IMR-90 (cell line): ENCODE measurements around the gene ANKRD45. TPM values are rescaled to one million over a fixed set of nuclear protein-coding genes. Genes with fewer than 3 reads are reported as not detected.

Source experiments
- ATAC-seq: fragments of 200-7000 bp; cut with Tn5 transposase; 2 replicates; pipeline ENCODE4 v1.9.1; 2020; ENCODE audit warnings: low read depth, mild to moderate bottlenecking, moderate library complexity
- BruUV-seq: library from RNA; stranded (reverse); fragments of 400-500 nt; replicated peaks from 2 replicates; lab custom pipeline; 2021; lab: Mats Ljungman, UMichigan
- CTCF ChIA-PET: fragments of 300-600 bp; formaldehyde crosslinking; extraction: SDS; loops from one replicate; lab custom pipeline; 2021; ENCODE audit warnings: antibody characterized with exemption; lab: Yijun Ruan, JAX
- POLR2A ChIA-PET: fragments of 300-600 bp; sonication (Branson Sonifier 250); formaldehyde crosslinking; loops from one replicate; lab custom pipeline; 2022; ENCODE audit warnings: antibody characterized with exemption; ENCODE audit not compliant: unreplicated experiment; lab: Charles Lee
- DNase-seq: peaks from one replicate; pipeline ENCODE4 v3.0.0; 2013
- H2AFZ ChIP-seq: replicated peaks from 2 replicates; pipeline ENCODE3; 2013; ENCODE audit warnings: low read length, mild to moderate bottlenecking; ENCODE audit not compliant: poor library complexity
- H2AK5ac ChIP-seq: 2 replicates; pipeline ENCODE4 v1.6.1; 2013; ENCODE audit warnings: low read depth, low read length, inconsistent platforms
- H2AK9ac ChIP-seq: replicated peaks from 2 replicates; pipeline ENCODE3; 2013; ENCODE audit warnings: mild to moderate bottlenecking, low read depth, low read length, moderate library complexity; ENCODE audit not compliant: poor library complexity
- H2BK120ac ChIP-seq: 2 replicates; pipeline ENCODE4 v1.6.1; 2013; ENCODE audit warnings: low read depth, low read length, inconsistent platforms
- H2BK15ac ChIP-seq: 3 replicates; pipeline ENCODE4 v1.6.1; 2013; ENCODE audit warnings: low read depth, low read length, inconsistent platforms
- H2BK20ac ChIP-seq: 2 replicates; pipeline ENCODE4 v1.6.1; 2013; ENCODE audit warnings: low read depth, mild to moderate bottlenecking, inconsistent platforms, low read length, moderate library complexity
- H2BK5ac ChIP-seq: 2 replicates; pipeline ENCODE4 v1.6.1; 2013; ENCODE audit warnings: mild to moderate bottlenecking, low read depth, low read length, inconsistent platforms; ENCODE audit not compliant: poor library complexity, severe bottlenecking
- H3K14ac ChIP-seq: replicated peaks from 2 replicates; pipeline ENCODE4 v1.6.1; 2013; ENCODE audit warnings: low read depth, low read length, inconsistent platforms
- H3K18ac ChIP-seq: 2 replicates; pipeline ENCODE4 v1.6.1; 2013; ENCODE audit warnings: low read depth, low read length, control low read depth
- H3K23ac ChIP-seq: 2 replicates; pipeline ENCODE4 v1.6.1; 2013; ENCODE audit warnings: low read depth, low read length, inconsistent platforms
- H3K27ac ChIP-seq: 2 replicates; pipeline ENCODE4 v1.5.1; 2013; ENCODE audit warnings: mild to moderate bottlenecking, control low read depth, low read length; ENCODE audit not compliant: insufficient read depth
- H3K27me3 ChIP-seq: 2 replicates; pipeline ENCODE4 v1.6.1; 2013; ENCODE audit warnings: low read length; ENCODE audit not compliant: control insufficient read depth, insufficient read depth
- H3K36me3 ChIP-seq: 2 replicates; pipeline ENCODE4 v1.6.1; 2013; ENCODE audit warnings: low read length, mixed read lengths; ENCODE audit not compliant: control insufficient read depth, insufficient read depth
- H3K4ac ChIP-seq: 2 replicates; pipeline ENCODE4 v1.6.1; 2013; ENCODE audit warnings: low read depth, low read length, inconsistent platforms
- H3K4me1 ChIP-seq: 2 replicates; pipeline ENCODE4 v1.6.1; 2013; ENCODE audit warnings: low read length, mixed read lengths; ENCODE audit not compliant: control insufficient read depth, insufficient read depth
- H3K4me2 ChIP-seq: 2 replicates; pipeline ENCODE4 v1.6.1; 2013; ENCODE audit warnings: low read depth, mild to moderate bottlenecking, control low read depth, low read length, moderate library complexity
- H3K4me3 ChIP-seq: 2 replicates; pipeline ENCODE4 v1.5.1; 2013; ENCODE audit warnings: low read depth, mild to moderate bottlenecking, control low read depth, low read length, moderate library complexity; ENCODE audit not compliant: insufficient read depth
- H3K56ac ChIP-seq: 2 replicates; pipeline ENCODE4 v1.6.1; 2013; ENCODE audit warnings: low read length, inconsistent platforms; ENCODE audit not compliant: insufficient read depth; ENCODE audit errors: extremely low read depth
- H3K79me1 ChIP-seq, 2 experiments: 2 replicates each; pipeline ENCODE4 v1.6.1; 2013; ENCODE audit warnings: low read length in 2 of 2, inconsistent platforms in 1 of 2, low read depth in 1 of 2
- H3K9ac ChIP-seq: 2 replicates; pipeline ENCODE4 v1.6.1; 2013; ENCODE audit warnings: low read depth, low read length, control low read depth
- H3K9me1 ChIP-seq: 2 replicates; pipeline ENCODE4 v1.6.1; 2013; ENCODE audit warnings: low read length, inconsistent platforms; ENCODE audit not compliant: insufficient read depth
- H3K9me3 ChIP-seq: 2 replicates; pipeline ENCODE4 v1.6.1; 2013; ENCODE audit warnings: low read length; ENCODE audit not compliant: control insufficient read depth, insufficient read depth
- H4K20me1 ChIP-seq: 2 replicates; pipeline ENCODE4 v1.6.1; 2013; ENCODE audit warnings: low read length, inconsistent platforms; ENCODE audit not compliant: insufficient read depth
- H4K5ac ChIP-seq: 2 replicates; pipeline ENCODE4 v1.6.1; 2013; ENCODE audit warnings: mild to moderate bottlenecking, low read depth, low read length, control low read depth
- H4K8ac ChIP-seq, 2 experiments: 2 replicates each; pipeline ENCODE4 v1.6.1; 2013; ENCODE audit warnings: low read depth in 2 of 2, low read length in 2 of 2, control low read depth in 1 of 2, inconsistent platforms in 1 of 2
- H4K91ac ChIP-seq: 2 replicates; pipeline ENCODE4 v1.6.1; 2013; ENCODE audit warnings: low read depth, low read length, inconsistent platforms; ENCODE audit not compliant: insufficient read depth
- CHD1 ChIP-seq: IDR thresholded peaks from 2 replicates; pipeline ENCODE4 v1.6.1; 2012; ENCODE audit warnings: low read depth, low read length, improper control_type of control experiment
- CTCF ChIP-seq: conservative IDR thresholded peaks from 2 replicates; pipeline ENCODE4 v1.5.1; 2012; ENCODE audit warnings: mild to moderate bottlenecking, low read depth, low read length, improper control_type of control experiment
- FOS ChIP-seq: fragments of 150-350 bp; IDR thresholded peaks from 2 replicates; pipeline ENCODE4 v1.6.1; 2016; ENCODE audit warnings: low read depth, low read length
- MAFK ChIP-seq: IDR thresholded peaks from 2 replicates; pipeline ENCODE4 v1.6.1; 2012; ENCODE audit warnings: low read depth, low read length, improper control_type of control experiment
- NFE2L2 ChIP-seq: fragments of 150-350 bp; IDR thresholded peaks from 2 replicates; pipeline ENCODE4 v1.6.1; 2016; ENCODE audit warnings: low read depth, mild to moderate bottlenecking, low read length
- POLR2A ChIP-seq: IDR thresholded peaks from 2 replicates; pipeline ENCODE4 v1.6.1; 2012; ENCODE audit warnings: mild to moderate bottlenecking, low read depth, low read length
- RAD21 ChIP-seq: IDR thresholded peaks from 2 replicates; pipeline ENCODE4 v1.6.1; 2012; ENCODE audit warnings: low read length, improper control_type of control experiment
- RFX5 ChIP-seq: IDR thresholded peaks from 2 replicates; pipeline ENCODE4 v1.8.0; 2012; ENCODE audit warnings: low read depth, mild to moderate bottlenecking, low read length, moderate library complexity
- SMC3 ChIP-seq: fragments of 150-350 bp; IDR thresholded peaks from 2 replicates; pipeline ENCODE4 v1.6.1; 2016; ENCODE audit warnings: low read depth, mild to moderate bottlenecking, antibody characterized with exemption, low read length, moderate library complexity
- WGBS, 2 experiments: methylation state at CpG; one replicate each; pipeline versions ENCODE4 v1.1.5 to v1.1.7; 2013; ENCODE audit warnings: missing lambda C conversion rate in 2 of 2; ENCODE audit not compliant: insufficient read length in 1 of 2; ENCODE audit errors: extremely low coverage in 2 of 2; 5-methylcytosine and 5-hydroxymethylcytosine counted together
- dilution Hi-C: fragments of 300-500 bp; cut with HindIII; formaldehyde crosslinking; loops from one replicate; pipeline ENCODE4 v1.14.3; 2018; ENCODE audit warnings: low sequenced_read_pairs; ENCODE audit not compliant: unreplicated experiment
- in situ Hi-C: fragments of 300-500 bp; cut with MboI; formaldehyde crosslinking; loops from 3 replicates; pipeline ENCODE4 v1.14.3; 2019; ENCODE audit warnings: low sequenced_read_pairs, inconsistent platforms, mixed read lengths
- intact Hi-C: fragments of 100-400 bp; cut with micrococcal nuclease; formaldehyde crosslinking; loops from 2 replicates; pipeline ENCODE4 v1.10.0; 2022
- polyA plus RNA-seq, 3 experiments: library from polyadenylated mRNA; depleted of rRNA; stranded (reverse); fragments of >200 nt; gene quantifications; 2 replicates each; pipeline ENCODE4 v1.2.3, GENCODE V29; 2012; ENCODE audit warnings: low replicate concordance in 1 of 3
- total RNA-seq: library from RNA; depleted of rRNA; stranded (reverse); fragments of >200 nt; gene quantifications from 2 replicates; pipeline ENCODE4 v1.2.3, GENCODE V29; 2012

ANKRD45 gene
- total and polyA plus RNA-seq, 2 of the 4 experiments (the other 2 are of a cell fraction): under 0.01 TPM; not detected in 1

- H2BK120ac ChIP-seq: no peak overlapping the region
- no peaks in the 10 kb centered on the region for H3K79me1 ChIP-seq
- no peak overlapping the region for H3K27ac ChIP-seq
- no peak overlapping the region for H3K23ac ChIP-seq
- H2AK5ac ChIP-seq: no peak overlapping the region
- H2BK5ac ChIP-seq: no peak overlapping the region
- no peak overlapping the region for H3K14ac ChIP-seq
- no peak overlapping the region for H3K4ac ChIP-seq
- no TSS peak for BruUV-seq
- H3K4me1 ChIP-seq: no peaks in the 10 kb centered on the region
- no peak overlapping the region for H4K5ac ChIP-seq
- no peak overlapping the region for H2BK20ac ChIP-seq
- no peak overlapping the region for H4K8ac ChIP-seq
- H3K56ac ChIP-seq: no peak overlapping the region
- H3K9me3 ChIP-seq: no peaks in the 10 kb centered on the region
- ATAC-seq (no peak), DNase-seq (no peak)
- dilution Hi-C loops (no loop called here), in situ Hi-C loops (no loop called here), intact Hi-C loops (no loop called here)
- no peak overlapping the region for H2AK9ac ChIP-seq
- WGBS, 2 experiments: 69% methylated on average over 2 of the region's 4 CpGs; no CpG with 5 or more reads in 1 of the 2 experiments
- no peak overlapping the region for H3K18ac ChIP-seq
- peaks cover 2% of the 10 kb centered on the region; the same call in 1 of the 2 replicates for H3K27me3 ChIP-seq
- H3K36me3 ChIP-seq: no peaks in the 10 kb centered on the region
- CTCF ChIA-PET: no interaction called here
- no peaks in the 10 kb centered on the region for H4K20me1 ChIP-seq
- no peak overlapping the region for H2BK15ac ChIP-seq
- TF ChIP-seq NFE2L2: no peak
- no peak for TF ChIP-seq FOS
- TF ChIP-seq CTCF: no peak
- TF ChIP-seq POLR2A: no peak
- TF ChIP-seq SMC3: no peak
- no peak for TF ChIP-seq MAFK
- no peak for TF ChIP-seq RFX5
- no peak for TF ChIP-seq RAD21
- no peak for TF ChIP-seq CHD1
- H4K91ac ChIP-seq: no peak overlapping the region
- POLR2A ChIA-PET: no interaction called here
- no peak overlapping the region for H3K9ac ChIP-seq
- no peak overlapping the region for H3K4me2 ChIP-seq
- H3K9me1 ChIP-seq: no peaks in the 10 kb centered on the region; the same call in 1 of the 2 replicates
- no peak overlapping the region for H2AFZ ChIP-seq
- H3K4me3 ChIP-seq: no peak overlapping the region
These were observed 96.1 kb downstream of the ANKRD45 start for GRCh38 chr1:173573596-173573995.
